GM12874 (cell line): ENCODE measurements around the gene BAIAP3.

Experiments used
- TF ChIP-seq, protein P1 (sequence below): IDR thresholded peaks from 2 replicates; pipeline ENCODE4 v1.5.1; 2011; ENCODE audit warnings: low read depth, mild to moderate bottlenecking, control low read depth, low read length, moderate library complexity; ENCODE audit not compliant: insufficient read depth

BAIAP3 gene

DNA sequence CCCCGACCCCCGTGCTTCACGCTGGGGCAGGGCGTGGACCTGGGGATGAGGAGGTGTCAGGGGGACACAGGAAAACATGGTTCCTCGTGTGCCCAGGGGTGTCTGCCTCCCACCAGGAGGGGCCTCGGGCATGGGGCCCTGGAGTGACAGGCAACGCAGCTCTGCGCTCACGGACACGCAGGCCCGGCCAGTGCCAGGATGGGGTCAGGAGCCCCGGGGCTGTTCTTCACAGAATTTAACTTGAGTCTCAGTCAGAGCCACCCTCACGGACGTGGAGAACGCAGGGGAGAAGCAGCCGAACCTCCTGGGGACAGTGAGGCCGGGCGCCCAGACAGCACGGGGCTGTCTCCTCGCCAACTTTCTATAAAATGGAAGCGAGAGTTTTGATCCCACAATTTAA lies 64.3 kb downstream of the BAIAP3 start:
- TF ChIP-seq, protein P1, sequence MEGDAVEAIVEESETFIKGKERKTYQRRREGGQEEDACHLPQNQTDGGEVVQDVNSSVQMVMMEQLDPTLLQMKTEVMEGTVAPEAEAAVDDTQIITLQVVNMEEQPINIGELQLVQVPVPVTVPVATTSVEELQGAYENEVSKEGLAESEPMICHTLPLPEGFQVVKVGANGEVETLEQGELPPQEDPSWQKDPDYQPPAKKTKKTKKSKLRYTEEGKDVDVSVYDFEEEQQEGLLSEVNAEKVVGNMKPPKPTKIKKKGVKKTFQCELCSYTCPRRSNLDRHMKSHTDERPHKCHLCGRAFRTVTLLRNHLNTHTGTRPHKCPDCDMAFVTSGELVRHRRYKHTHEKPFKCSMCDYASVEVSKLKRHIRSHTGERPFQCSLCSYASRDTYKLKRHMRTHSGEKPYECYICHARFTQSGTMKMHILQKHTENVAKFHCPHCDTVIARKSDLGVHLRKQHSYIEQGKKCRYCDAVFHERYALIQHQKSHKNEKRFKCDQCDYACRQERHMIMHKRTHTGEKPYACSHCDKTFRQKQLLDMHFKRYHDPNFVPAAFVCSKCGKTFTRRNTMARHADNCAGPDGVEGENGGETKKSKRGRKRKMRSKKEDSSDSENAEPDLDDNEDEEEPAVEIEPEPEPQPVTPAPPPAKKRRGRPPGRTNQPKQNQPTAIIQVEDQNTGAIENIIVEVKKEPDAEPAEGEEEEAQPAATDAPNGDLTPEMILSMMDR, result no peak

DNA sequence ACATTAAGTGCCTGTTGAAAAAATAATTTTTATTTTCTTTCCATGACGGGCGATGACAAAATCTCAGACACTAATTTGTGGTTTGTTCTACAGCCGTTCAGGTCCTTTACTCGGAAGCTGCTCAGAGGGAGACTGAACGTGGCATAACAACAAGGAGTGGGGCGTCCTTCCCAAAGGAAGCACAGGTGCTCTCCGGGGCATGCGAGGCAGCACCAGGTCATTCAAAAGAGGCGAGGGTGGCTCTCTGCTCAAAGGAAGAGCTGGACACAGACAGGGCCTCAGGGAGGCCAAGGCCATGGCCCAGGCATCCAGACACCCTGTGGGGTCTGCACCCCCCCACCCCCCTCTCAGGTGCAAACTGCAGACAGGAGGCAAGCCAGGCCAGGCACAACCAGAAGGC lies 64.9 kb downstream of the BAIAP3 start:
- TF ChIP-seq, protein P1, result no peak
